CD4-positive, alpha-beta T cell treated with Interleukin-12 subunit alpha and Interleukin-12 subunit beta, for 1 hour (primary cell): ENCODE results near the gene CHM.

Experiments
- DNase-seq: peaks from one replicate; pipeline ENCODE4 v3.0.0-alpha.2; 2020

Gene CHM

DNA sequence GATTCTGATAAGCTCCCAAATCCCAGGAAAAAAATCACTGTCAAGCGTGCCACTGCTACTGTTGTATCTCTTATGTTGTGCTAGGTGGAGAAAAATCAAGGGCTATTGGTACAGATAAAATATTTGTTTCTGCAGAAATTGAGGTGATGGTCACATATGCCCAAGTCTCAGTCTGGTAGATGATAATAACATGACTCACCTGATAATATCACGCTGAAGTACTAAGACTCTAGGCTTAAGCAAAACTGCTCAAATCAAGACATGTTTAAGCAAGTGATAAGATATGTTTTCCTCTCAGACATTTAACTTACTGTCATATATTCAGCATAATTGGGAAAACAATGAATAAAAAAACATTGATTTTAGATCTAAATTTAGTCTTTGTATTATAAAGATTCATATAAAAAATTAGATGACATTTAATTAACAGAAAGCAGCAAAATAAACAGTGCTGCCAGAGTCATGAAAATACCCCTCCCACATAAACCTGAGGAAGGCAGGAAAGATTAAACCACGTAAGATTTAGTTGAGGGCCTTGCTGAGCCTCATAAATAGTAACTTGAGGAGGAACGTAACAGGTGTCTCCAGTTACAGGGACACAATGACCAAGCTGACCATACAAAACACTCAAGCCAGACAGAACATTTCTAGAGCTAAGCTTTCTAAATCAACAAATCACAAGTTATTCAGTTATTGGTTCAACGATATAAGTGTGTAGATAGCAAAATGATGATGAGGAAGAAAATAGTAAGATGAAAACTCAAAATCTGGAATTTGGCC is 143.5 kb downstream of the CHM start:
- DNase-seq, result no peak

DNA sequence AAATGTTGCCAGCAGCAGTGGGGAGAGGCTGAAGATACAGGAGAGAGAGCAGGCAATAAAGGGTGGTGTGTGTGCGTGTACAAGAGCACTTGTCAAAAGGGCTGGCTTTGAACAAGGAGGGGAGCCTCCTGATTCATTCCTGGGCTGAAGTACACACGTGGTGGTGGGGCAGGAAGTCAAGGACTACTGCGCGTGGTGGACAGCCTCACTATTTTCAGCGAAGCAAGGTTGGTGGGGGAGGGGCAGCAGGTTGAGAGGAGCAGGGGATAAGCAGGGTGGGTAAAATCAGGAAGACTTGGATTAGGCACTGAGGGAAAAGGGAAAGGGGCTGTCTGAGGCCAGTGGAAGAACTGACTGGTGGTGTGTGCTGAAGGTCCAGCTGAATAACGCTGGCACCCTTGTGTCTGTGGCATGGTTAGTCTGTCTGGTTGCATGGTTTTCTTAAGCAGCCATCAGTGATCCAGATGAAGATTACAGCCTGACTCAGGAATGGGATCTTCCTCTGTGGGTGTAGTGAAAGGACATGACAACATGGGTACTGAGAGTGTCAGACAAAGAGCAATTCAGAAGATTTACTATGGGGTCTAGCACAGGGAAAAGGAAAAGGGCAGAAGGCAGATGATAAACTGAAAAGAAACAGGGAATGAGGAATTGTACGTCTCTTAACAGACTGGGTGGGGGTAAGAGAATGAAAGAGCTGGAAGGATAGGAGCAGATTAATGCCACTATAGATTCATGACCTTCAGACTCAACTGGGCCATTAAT is 149.8 kb downstream of the CHM start:
- DNase-seq, result no peak

DNA sequence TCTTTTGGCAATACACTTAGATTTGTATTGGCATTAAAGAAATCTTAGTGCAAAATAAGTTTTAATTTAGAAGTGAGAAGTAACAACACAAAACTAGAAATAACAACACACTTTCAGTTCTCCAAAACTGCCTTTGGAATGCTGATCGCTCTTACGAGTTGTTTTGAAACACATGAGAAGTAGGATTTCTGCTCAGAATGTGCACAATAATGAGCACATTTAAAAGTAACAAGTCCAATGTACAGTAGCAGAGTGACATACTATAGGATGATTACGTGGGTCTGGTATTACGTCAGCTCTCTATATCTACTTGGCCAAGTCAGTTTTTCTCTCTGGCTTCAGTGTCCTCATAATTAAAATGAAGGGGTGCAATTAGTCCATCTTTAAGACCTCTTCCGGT is 164.8 kb downstream of the CHM start:
- DNase-seq, result no peak

- DNase-seq, result no peak
These were observed 176.8 kb downstream of the CHM start for GRCh38 chrX:85870585-85870984.

DNA sequence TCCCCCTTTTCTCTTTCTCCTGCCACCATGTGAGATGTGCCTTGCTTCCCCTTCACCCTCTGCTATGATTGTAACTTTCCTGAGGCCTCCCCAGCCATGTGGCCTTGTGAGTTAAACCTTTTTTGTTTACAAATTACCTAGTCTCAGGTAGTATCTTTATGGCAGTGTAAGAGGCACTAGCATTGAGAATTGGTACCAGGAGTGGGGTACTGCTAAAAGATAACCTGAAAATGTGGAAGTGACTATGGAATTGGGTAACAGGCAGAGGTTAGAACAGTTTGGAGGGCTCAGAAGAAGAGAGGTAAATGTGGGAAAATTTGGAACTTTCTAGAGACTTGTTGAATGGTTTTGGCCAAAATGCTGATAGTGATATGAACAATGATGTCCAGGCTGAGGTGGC is 182.0 kb downstream of the CHM start:
- no peak for DNase-seq

DNA sequence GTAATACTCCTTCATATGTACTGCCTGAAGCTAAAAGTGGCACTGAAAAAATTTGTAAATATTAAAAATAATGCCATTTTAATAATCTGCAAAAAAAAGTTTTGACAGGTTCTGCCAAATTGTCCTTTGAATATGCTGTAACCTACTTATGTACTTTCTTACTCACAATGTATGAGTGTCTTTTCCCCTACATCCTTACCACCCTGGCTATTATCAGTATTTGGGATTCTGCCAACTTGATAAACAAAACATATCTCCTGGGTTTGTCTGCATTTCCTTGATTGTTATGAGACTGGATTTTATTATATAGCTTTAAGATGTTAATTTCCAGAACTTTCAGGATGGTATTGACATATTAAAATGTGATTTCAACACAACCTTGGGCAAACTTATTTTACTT is 187.9 kb downstream of the CHM start:
- no peak for DNase-seq

DNA sequence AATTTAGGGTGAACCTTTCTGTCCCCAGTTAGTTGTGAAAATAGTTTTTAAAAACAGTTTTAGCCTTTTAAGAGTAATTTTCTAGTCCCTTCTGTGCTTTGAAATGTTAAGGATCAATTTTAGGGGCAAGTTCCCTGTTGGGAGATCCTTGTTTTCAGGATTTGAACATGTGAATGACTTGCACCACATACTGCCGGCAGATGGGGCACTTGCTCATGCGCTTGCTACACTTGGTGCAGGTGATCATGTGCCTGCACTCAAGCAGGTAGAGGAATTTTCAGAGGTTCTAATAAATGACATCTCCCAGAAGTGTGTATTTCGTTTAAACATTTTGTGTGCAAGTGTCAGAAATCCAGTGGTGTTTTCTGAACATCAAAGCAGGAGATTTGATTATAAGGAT is 195.9 kb downstream of the CHM start:
- peak; percentile 0 for DNase-seq

DNA sequence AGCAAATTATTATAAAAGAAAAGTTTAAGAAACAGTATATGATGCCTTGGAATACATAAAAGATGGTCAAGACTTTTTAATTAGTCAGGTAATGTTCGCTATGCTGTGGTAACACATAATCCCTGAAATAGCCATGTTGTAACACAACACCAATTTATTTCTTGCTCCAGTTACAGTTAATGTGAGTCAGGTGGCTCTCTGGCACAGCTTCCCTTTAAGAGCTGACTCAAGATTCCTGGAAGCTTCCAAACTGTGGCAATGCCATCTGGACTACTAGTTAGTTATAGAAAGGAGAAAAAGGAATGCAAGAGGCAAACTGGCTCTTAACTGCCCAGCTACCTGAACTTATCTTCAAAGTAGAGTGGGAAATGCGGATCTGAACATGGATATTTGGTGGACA is 210.5 kb downstream of the CHM start:
- DNase-seq, result no peak

DNA sequence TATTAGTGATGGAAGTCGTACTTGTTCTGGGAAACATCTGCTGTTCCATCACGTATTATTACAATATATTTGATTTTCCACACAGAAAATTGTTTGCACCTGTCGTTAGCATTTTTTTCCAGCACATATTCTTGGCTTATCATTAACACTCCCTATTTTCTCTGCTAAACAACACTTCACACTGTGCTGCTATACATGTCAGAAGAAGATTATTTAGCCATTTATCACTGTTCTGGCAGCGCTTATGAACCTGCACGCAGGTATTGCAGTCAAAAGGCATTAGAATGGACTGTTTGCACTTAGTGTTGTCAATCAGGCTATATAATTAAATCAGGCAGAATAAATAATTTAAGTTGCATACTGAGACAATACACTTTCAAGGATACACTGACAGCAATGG is 218.6 kb downstream of the CHM start:
- DNase-seq, result no peak

- no peak for DNase-seq
These were observed 232.1 kb downstream of the CHM start for GRCh38 chrX:85815203-85815751.
